ENCODE results near the gene CHPF2.
A peak's percentile ranks its signal among the peaks of the same experiment; 100 is the strongest.

CHPF2 gene

DNA sequence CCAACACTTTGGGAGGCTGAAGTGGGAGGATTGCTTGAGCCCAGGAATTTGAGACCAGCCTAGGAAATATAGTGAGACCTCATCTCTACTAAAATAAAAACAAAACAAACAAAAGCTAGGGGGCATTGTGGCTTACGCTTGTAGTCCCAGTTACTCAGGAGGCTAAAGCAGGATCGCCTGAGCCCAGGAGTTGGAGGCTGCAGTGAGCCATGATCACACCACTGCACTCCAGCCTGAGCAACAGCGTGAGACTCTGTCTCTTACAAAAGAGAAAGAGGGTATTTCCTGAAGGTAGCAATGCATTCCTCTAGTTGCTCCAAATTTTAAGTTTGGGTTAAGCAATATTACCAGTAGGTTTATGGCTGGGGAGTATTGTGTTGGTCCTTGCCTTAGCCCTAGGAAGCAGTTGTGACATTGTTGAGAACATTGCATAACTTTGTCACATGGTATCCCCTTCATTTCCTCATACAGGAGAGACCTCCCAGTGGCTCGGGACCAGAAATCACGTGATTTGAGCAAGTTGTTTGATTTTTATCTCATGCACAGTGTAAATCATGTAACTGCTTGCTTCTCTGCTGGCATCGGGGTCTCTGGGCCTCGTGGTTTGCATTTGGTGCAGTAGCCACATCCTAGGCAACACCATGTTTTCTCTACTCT lies 39.5 kb downstream of the CHPF2 start:
- no peak for DNase-seq

DNA sequence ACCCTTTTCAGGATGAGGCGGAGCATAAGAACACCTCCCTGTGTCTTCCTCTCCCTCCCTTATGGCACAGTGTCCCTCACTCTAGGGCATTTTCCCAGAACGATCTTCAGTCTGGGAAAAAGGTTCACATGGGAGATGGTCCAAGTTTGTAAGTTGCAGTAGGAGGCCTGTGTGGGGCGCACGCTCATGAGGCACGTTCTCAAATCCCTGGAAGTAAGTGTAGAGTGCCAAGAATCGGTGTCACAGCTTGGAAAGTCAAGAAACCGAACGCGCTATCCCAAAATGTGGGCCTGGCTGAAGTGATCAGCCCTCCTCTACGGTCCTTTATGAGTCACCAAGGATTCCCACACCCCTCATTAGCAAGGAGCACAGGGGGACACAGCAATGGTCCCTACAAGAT lies 40.1 kb downstream of the CHPF2 start:
- no peak for DNase-seq

GRCh38 chr7:151272877-151273276 lies 40.6 kb downstream of the CHPF2 start:
- no peak for DNase-seq

- DNase-seq: no peak
Measured at GRCh38 chr7:151273651-151274390, 41.5 kb downstream of the CHPF2 start.

GRCh38 chr7:151274396-151274795 lies 42.1 kb downstream of the CHPF2 start:
- DNase-seq: no peak

GRCh38 chr7:151274936-151275812 lies 42.9 kb downstream of the CHPF2 start:
- no peak for DNase-seq

DNA sequence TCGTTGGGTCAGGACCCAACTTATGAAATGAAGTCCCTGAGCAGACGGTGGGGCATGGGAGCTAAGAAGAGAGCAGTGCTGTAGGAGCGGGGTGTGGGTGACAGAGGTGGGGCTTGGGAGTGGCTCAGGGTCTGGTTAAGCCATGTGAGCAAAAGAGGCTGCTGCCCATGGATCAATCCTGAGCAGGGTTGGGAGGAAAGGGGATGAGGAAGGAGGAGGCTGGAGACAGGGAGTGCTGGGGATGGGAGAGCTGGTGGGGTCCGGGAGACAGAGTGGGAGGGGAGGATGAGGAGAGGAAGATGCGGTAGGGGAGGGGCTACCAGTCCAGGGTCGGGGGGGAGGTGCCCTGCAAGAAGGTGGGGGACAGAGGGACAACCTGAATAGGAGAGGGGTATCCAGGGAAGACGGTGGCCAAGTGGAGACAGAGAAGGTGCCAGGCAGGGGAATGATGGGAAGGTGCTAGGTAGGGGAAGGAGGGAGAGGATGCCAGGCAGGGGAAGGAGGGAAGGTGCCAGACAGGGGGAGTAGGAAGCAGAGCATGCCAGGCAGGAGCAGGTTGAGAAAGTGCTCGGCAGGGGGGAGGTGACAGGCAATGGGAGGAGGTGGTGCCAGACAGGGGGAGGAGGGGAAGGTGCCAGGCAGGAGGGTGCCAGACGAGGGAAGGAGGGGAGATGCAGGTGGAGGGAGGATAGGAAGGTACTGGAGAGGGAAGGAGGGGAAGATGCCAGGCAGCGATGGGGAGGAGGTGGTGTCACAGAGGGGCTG lies 43.7 kb downstream of the CHPF2 start:
- no peak for DNase-seq

DNA sequence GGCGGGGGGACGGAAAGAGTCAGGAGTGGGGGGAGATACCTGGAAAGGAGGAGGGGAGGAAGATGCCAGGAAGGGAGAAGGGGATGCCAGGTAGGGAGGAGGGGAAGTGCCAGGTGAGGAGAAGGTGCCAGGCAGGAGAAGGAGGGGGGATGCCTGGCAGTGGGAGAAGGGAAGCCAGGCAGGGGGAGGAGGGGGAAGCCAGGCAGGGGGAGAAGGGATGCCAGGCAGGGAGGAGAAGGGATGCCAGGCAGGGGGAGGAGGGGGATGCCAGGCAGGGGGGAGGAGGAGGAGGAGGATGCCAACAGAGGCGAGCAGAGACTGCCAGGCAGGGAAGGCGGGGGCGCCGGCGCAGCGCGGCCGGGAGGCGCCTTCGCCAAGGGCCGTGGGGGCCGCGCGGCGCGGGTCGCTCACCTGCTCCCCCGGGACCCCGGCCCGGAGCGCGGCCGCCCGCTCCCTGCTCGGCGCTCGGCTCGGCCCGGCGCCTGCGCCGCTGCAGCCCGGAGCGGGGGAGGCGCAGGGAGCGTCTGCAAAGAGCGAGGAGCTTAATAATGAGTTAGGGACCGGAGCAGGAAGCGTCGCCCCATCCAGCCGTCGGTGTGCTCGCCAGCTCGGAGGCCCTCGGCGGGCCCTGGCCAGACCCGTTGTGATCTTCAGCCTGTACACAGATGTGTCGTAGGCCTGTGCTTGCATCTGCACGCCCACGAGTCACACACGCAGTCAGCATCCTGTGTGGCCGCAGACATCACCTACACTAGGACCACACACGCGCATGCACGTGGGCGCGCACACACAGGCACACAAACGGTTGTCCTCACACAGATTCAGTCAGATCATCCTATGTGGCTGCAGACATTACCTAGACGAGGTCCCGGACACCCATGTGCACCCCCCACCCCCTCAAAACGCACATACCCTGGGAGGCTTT lies 44.6 kb downstream of the CHPF2 start:
- DNase-seq: peak; percentile 70

- DNase-seq: no peak
Measured at GRCh38 chr7:151277631-151278030, 45.3 kb downstream of the CHPF2 start.

DNA sequence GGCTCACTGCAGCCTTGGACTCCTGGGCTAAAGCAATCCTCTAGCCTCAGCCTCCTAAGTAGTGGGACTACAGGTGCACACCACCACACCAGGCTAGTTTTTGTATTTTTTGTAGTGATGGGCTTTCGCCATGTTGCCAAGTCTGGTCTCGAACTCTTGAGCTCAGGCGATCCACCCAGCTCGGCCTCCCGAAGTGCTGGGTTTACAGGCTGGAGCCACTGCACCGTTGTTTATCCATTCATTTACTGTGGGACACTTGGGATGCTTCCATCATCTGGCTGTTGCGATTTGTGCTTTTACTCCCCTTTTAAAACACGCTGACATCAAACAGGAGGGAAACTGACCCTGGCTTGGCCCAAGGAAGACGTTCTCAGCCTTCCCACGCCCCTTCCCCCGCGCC lies 46.7 kb downstream of the CHPF2 start:
- no peak for DNase-seq

GRCh38 chr7:151279868-151280267 lies 47.6 kb downstream of the CHPF2 start:
- DNase-seq: no peak

DNA sequence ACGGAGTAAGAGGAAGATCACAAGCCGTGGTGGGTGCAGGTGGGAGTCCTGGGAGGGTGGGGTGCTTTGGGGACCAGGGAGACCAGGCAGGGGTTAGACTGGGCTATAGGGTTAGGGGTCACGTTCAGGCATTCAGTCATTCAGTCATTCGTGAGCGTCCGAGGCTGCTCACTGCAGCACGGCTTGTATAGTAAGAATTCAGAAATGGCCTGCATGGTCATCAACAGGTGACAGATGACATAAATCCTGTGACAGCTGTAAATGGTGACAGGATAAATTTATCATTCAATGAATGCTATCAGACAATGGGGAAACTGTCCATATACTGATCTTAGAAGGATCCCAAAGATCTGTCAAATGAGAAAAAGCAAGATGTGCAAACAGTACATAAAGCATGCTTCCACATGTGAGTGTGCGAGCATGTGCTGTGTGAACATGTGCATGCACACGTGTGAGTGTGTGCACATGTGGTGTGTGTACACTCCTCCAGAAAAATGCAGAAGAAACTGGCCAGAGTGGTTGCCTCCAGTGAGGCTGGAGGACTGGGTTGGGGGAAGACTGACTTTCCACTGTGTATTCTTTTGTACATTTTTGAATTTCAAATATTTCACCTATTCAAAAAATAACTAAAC lies 48.2 kb downstream of the CHPF2 start:
- no peak for DNase-seq

- no peak for DNase-seq
Measured at GRCh38 chr7:151281686-151282085, 49.4 kb downstream of the CHPF2 start.

DNA sequence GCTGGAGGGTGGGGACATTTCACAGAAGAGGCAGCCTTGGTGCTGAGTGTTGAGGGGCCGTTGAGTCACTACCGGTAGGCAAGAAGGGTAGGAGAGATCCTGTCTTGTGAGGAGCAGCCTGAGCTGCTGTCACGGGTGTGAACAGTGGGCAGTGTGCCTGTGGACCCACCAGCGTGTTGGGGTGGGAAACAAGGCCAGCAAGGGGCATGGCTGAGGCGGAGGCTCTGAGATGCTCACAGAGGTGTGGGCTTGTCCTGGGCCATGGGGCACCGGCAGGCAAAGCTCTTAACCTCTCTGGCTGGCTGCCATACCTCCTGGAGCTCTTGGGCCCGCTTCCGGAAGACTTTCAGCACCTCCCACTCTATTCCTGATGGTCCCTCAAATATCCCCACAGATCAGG lies 49.8 kb downstream of the CHPF2 start:
- no peak for DNase-seq

- DNase-seq: no peak
Measured at GRCh38 chr7:151283302-151283701, 51.0 kb downstream of the CHPF2 start.

DNA sequence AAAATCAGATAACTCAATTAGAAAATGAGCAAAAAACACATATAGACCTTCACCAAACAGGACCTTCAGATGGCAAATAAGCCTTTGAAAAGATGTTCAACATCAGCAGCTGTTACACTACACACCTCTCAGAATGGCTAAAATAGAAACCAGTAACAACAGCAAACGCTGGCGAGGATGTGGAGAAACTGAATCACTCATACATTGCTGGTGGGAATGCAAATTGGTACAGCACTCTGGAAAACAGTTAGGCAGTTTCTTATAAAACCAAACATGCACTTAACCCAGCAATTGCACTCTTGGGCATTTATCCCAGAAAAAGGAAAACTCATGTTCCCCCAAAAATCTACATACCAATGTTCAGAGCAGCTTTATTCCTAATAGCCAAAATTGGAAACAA lies 53.9 kb downstream of the CHPF2 start:
- no peak for DNase-seq
